BE2C (cell line): Measurements from ENCODE around the gene AP5B1.

Experiments
- DNase-seq: peaks from one replicate; pipeline ENCODE4 v3.0.0-alpha.2; 2020
- H3K27me3 ChIP-seq: fragments of 250-450 bp; sonication (Bioruptor Pico); 2 replicates; pipeline ENCODE4 v1.5.1; 2020; ENCODE audit warnings: mild to moderate bottlenecking
- H3K36me3 ChIP-seq: fragments of 250-450 bp; sonication (Bioruptor Pico); 2 replicates; pipeline ENCODE4 v1.5.1; 2020; ENCODE audit warnings: mild to moderate bottlenecking
- H3K4me1 ChIP-seq: fragments of 250-450 bp; sonication (Bioruptor Pico); 2 replicates; pipeline ENCODE4 v1.5.1; 2020
- H3K4me3 ChIP-seq: 2 replicates; pipeline ENCODE4 v1.5.1; 2011; ENCODE audit warnings: low read depth, low read length
- H3K9me3 ChIP-seq: fragments of 250-450 bp; sonication (Bioruptor Pico); 2 replicates; pipeline ENCODE4 v1.5.1; 2020
- TF ChIP-seq, protein P1 (sequence below): IDR thresholded peaks from 2 replicates; pipeline ENCODE4 v1.5.1; 2012; ENCODE audit warnings: mild to moderate bottlenecking, low read depth, low read length

The AP5B1 gene

GRCh38 chr11:65791719-65792213 lies 11.0 kb upstream of the AP5B1 start:
- DNase-seq: no peak
- Histone ChIP-seq H3K4me1 (no peaks in the 10 kb centered on the region), H3K9me3 (no peaks in the 10 kb centered on the region), H3K27me3 (peaks cover 38% of the 10 kb centered on the region), H3K4me3 (no peak overlapping the region), H3K36me3 (no peaks in the 10 kb centered on the region)
- TF ChIP-seq, protein P1, sequence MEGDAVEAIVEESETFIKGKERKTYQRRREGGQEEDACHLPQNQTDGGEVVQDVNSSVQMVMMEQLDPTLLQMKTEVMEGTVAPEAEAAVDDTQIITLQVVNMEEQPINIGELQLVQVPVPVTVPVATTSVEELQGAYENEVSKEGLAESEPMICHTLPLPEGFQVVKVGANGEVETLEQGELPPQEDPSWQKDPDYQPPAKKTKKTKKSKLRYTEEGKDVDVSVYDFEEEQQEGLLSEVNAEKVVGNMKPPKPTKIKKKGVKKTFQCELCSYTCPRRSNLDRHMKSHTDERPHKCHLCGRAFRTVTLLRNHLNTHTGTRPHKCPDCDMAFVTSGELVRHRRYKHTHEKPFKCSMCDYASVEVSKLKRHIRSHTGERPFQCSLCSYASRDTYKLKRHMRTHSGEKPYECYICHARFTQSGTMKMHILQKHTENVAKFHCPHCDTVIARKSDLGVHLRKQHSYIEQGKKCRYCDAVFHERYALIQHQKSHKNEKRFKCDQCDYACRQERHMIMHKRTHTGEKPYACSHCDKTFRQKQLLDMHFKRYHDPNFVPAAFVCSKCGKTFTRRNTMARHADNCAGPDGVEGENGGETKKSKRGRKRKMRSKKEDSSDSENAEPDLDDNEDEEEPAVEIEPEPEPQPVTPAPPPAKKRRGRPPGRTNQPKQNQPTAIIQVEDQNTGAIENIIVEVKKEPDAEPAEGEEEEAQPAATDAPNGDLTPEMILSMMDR: no peak

- no peak for DNase-seq
- no peaks in the 10 kb centered on the region for H3K36me3 ChIP-seq
- H3K27me3 ChIP-seq: peaks cover 40% of the 10 kb centered on the region
Observed at GRCh38 chr11:65790902-65791650, 10.3 kb upstream of the AP5B1 start.

GRCh38 chr11:65790104-65790901 lies 9.5 kb upstream of the AP5B1 start:
- no peak for DNase-seq
- Histone ChIP-seq H3K9me3 (no peaks in the 10 kb centered on the region), H3K27me3 (peaks cover 47% of the 10 kb centered on the region), H3K4me1 (no peaks in the 10 kb centered on the region), H3K4me3 (no peak overlapping the region), H3K36me3 (no peaks in the 10 kb centered on the region)
- TF ChIP-seq, protein P1: no peak

More at GRCh38 chr11:65790902-65791650, 10.3 kb upstream of the AP5B1 start:
- no peaks in the 10 kb centered on the region for H3K4me1 ChIP-seq
- H3K4me3 ChIP-seq: no peak overlapping the region
- TF ChIP-seq, protein P1: no peak
- no peaks in the 10 kb centered on the region for H3K9me3 ChIP-seq

GRCh38 chr11:65789230-65790103 lies 8.7 kb upstream of the AP5B1 start:
- TF ChIP-seq, protein P1: no peak
- H3K27me3 ChIP-seq: peaks cover 53% of the 10 kb centered on the region
- DNase-seq: no peak
- no peaks in the 10 kb centered on the region for H3K36me3 ChIP-seq
- no peaks in the 10 kb centered on the region for H3K9me3 ChIP-seq
- H3K4me1 ChIP-seq: no peaks in the 10 kb centered on the region
- H3K4me3 ChIP-seq: no peak overlapping the region

- Histone ChIP-seq H3K4me3 (no peak overlapping the region), H3K27me3 (peaks cover 53% of the 10 kb centered on the region), H3K36me3 (no peaks in the 10 kb centered on the region), H3K9me3 (no peaks in the 10 kb centered on the region), H3K4me1 (no peaks in the 10 kb centered on the region)
- TF ChIP-seq, protein P1: no peak
- DNase-seq: no peak
Observed at GRCh38 chr11:65788821-65789220, 8.0 kb upstream of the AP5B1 start.
